RWPE2 (cell line): ENCODE results near the gene MRM1.

ENCODE experiments used
- ATAC-seq: fragments of 200-7000 bp; cut with Tn5 transposase; 3 replicates; pipeline ENCODE4 v1.9.1; 2021; ENCODE audit warnings: low read depth
- DNase-seq: peaks from one replicate; pipeline ENCODE4 v3.0.0-alpha.2; 2020; ENCODE audit warnings: low spot score
- H3K27ac ChIP-seq: fragments of 450-650 bp; 2 replicates; pipeline ENCODE4 v1.5.1; 2017; ENCODE audit warnings: mild to moderate bottlenecking; ENCODE audit not compliant: poor library complexity, severe bottlenecking
- H3K27me3 ChIP-seq: fragments of 250-450 bp; sonication (Bioruptor Pico); 2 replicates; pipeline ENCODE4 v1.5.1; 2021; ENCODE audit warnings: mild to moderate bottlenecking, moderate library complexity; ENCODE audit not compliant: insufficient read depth, poor library complexity, severe bottlenecking
- H3K36me3 ChIP-seq: fragments of 250-450 bp; sonication (Bioruptor Pico); 2 replicates; pipeline ENCODE4 v1.5.1; 2020; ENCODE audit warnings: low read depth, mild to moderate bottlenecking, moderate library complexity
- H3K4me1 ChIP-seq: fragments of 250-450 bp; sonication (Bioruptor Pico); 2 replicates; pipeline ENCODE4 v1.5.1; 2021; ENCODE audit warnings: mild to moderate bottlenecking, moderate library complexity; ENCODE audit not compliant: insufficient read depth, poor library complexity, severe bottlenecking
- H3K4me3 ChIP-seq: fragments of 250-450 bp; sonication (Bioruptor Pico); 2 replicates; pipeline ENCODE4 v1.5.1; 2021; ENCODE audit warnings: mild to moderate bottlenecking, moderate library complexity; ENCODE audit not compliant: severe bottlenecking
- H3K9me3 ChIP-seq: fragments of 250-450 bp; sonication (Bioruptor Pico); 2 replicates; pipeline ENCODE4 v1.5.1; 2021; ENCODE audit warnings: mild to moderate bottlenecking, moderate library complexity; ENCODE audit not compliant: severe bottlenecking
- TF ChIP-seq, protein P1 (sequence below): fragments of 450-650 bp; IDR thresholded peaks from one replicate; pipeline ENCODE4 v1.5.1; 2017; ENCODE audit warnings: mild to moderate bottlenecking, moderate library complexity; ENCODE audit not compliant: poor library complexity, severe bottlenecking

Gene MRM1

DNA sequence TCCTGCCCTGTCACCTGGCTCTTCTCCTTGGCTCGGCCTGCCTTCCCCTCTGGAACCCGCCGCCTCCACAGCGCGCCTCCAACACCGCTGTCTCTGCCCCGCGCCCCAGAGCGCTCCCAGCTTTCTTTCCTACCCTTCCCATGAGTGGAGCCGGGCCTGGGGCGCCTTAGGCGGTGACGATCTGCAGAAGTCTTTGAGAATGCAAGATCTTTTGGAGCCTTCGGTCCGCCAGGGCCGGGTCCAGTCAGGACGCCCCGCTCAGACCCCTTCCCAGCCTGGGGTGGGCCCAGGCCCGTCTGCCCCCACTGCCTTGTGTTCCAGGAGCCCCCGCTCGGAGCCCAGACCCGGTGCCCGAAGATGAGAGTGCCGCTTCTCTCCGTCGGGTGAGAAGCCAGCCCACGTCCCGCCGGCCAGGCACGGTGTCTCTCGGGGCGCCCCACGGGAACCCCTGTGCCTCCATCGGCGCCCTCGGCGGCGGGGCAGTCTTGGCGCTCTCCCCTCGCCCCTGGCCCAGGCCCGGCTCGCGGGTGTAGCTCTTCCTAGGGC lies 40.0 kb downstream of the MRM1 start:
- Histone ChIP-seq H3K27me3 (peaks cover 78% of the 10 kb centered on the region), H3K27ac (no peak overlapping the region), H3K4me3 (no peak overlapping the region), H3K4me1 (no peaks in the 10 kb centered on the region), H3K9me3 (no peaks in the 10 kb centered on the region), H3K36me3 (no peaks in the 10 kb centered on the region)
- ATAC-seq (no peak), DNase-seq (no peak)
- TF ChIP-seq, protein P1, sequence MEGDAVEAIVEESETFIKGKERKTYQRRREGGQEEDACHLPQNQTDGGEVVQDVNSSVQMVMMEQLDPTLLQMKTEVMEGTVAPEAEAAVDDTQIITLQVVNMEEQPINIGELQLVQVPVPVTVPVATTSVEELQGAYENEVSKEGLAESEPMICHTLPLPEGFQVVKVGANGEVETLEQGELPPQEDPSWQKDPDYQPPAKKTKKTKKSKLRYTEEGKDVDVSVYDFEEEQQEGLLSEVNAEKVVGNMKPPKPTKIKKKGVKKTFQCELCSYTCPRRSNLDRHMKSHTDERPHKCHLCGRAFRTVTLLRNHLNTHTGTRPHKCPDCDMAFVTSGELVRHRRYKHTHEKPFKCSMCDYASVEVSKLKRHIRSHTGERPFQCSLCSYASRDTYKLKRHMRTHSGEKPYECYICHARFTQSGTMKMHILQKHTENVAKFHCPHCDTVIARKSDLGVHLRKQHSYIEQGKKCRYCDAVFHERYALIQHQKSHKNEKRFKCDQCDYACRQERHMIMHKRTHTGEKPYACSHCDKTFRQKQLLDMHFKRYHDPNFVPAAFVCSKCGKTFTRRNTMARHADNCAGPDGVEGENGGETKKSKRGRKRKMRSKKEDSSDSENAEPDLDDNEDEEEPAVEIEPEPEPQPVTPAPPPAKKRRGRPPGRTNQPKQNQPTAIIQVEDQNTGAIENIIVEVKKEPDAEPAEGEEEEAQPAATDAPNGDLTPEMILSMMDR, result no peak

DNA sequence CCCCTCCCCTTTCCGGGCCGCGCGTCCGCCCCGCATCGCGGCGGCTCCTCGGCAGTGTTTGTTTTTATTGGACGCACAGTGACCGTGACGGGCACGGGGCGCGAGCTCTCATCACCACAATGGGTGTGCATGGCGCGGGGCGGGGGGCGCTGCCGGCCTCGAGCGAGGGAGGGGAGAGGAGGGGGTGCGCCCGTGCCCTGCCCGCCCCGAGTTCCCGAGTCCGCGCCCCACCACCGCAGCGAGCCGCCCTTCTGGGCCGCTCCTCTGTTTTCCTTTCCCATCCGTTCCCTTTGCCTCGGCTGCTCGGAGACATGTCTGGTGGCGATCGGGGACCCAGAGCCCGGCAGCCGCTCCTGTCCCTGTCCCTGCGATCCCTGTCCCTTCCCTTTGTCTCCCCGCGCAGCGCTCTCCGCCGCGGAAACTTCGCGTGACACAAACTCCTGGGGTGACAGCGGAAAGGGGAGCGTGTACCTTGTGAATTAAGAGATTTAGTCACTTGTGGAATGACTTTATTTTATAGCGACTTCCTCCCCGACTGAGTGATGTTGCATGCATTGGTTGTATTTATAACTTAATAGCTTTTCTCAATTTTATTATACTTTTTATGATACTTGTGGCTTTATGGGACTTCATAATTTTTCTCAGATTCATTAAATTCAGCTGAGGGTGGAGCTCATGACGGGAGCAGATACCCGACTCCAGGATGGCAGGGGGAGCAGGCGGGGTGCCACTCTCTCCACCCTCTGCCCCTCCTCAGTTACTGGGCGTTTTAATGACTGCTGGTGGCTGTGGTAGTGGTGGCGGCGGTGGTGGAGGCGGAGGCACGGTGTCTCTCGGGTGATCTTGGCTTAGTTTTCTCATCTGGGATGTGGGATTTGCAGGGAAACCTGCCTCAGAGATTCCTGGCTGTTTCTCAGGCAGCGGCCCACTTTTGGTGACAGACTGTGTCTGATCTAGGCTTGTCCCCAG lies 40.8 kb downstream of the MRM1 start:
- H3K36me3 ChIP-seq, result no peaks in the 10 kb centered on the region
- peaks cover 78% of the 10 kb centered on the region for H3K27me3 ChIP-seq
- no peak overlapping the region for H3K27ac ChIP-seq
- H3K4me3 ChIP-seq, result no peak overlapping the region
- ATAC-seq (no peak; the same call in 2 of the 3 replicates), DNase-seq (no peak)
- no peaks in the 10 kb centered on the region for H3K4me1 ChIP-seq
- no peaks in the 10 kb centered on the region for H3K9me3 ChIP-seq
- TF ChIP-seq, protein P1, result no peak

DNA sequence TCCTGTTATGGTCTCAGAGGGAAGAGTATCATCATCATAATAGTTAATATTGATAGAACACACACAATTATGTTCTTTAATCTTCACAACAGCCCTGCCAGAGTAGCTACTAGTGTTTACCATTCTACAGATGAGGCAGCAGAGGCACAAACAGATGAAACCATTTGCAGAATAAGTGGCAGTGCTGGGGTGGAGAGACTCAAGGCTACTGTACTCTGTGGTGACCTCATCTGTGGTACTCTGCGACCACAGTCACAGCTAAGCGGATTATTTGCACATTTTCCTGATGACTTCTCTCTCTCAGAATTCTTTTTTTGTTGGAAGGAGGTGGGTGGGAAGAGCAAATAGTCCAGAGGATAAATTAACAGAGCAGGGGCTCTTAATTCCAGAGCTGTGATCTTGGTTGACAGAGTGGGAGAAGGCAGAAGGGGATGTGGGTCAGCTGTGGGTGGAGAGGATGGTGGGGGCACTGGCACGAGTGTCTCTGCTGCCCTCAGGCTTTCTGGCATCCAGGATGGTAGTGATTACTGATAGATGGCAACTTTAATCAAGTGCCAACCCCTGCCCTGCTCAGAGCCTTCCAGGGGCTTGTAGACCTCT lies 41.8 kb downstream of the MRM1 start:
- no peak for ATAC-seq
- Histone ChIP-seq H3K27me3 (peaks cover 76% of the 10 kb centered on the region), H3K4me3 (no peak overlapping the region), H3K9me3 (no peaks in the 10 kb centered on the region), H3K4me1 (no peaks in the 10 kb centered on the region), H3K36me3 (no peaks in the 10 kb centered on the region), H3K27ac (no peak overlapping the region)
- no peak for DNase-seq
- TF ChIP-seq, protein P1, result no peak

DNA sequence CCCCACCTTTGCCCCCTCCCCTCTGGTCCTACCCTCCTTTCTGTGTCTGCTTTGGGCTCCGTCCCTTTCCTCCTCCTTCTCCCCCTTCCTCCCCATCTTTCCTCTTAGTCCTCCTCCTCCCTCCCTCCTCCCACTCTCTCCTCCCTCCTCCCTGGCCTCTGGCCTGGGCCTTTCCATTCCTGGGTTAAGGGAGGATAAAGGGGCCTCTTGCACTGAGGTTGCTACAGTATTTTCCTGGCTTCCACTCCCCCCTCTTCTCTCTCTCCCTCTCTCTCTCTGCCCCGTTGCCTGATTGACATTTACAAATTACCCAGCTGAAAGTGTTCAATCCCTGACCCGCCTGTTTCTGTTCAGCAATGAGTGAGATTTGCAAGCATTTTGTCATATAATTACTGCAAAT lies 44.0 kb downstream of the MRM1 start:
- H3K4me1 ChIP-seq, result no peaks in the 10 kb centered on the region
- TF ChIP-seq, protein P1, result no peak
- H3K27ac ChIP-seq, result no peak overlapping the region
- DNase-seq (no peak), ATAC-seq (no peak)
- H3K4me3 ChIP-seq, result no peak overlapping the region
- no peaks in the 10 kb centered on the region for H3K36me3 ChIP-seq
- peaks cover 56% of the 10 kb centered on the region for H3K27me3 ChIP-seq
- no peaks in the 10 kb centered on the region for H3K9me3 ChIP-seq
